GM21423 (cell line): ENCODE data around the gene AP4E1.
"Not testable (repeated sequence)": the region's sequence is repeated elsewhere in the genome, so short reads cannot be mapped to it uniquely, and the experiment has no call there.

ENCODE experiments used
- ATAC-seq: cut with Tn5 transposase; IDR thresholded peaks from one replicate; pipeline ENCODE4 v1.9.1; 2021; ENCODE audit warnings: mild to moderate bottlenecking, moderate library complexity; ENCODE audit not compliant: unreplicated experiment

The AP4E1 gene

GRCh38 chr15:50943638-50944037 lies 35.2 kb downstream of the AP4E1 start:
- no peak for ATAC-seq

GRCh38 chr15:50944672-50945071 lies 36.2 kb downstream of the AP4E1 start:
- no peak for ATAC-seq

- no peak for ATAC-seq
Observed at GRCh38 chr15:50945725-50946124, 37.2 kb downstream of the AP4E1 start.

- not testable (repeated sequence) for ATAC-seq
Observed at GRCh38 chr15:50950745-50951144, 42.3 kb downstream of the AP4E1 start.

- no peak for ATAC-seq
Observed at GRCh38 chr15:50953302-50953701, 44.8 kb downstream of the AP4E1 start.

- ATAC-seq: not testable (repeated sequence)
Observed at GRCh38 chr15:50954837-50955236, 46.4 kb downstream of the AP4E1 start.

GRCh38 chr15:50959717-50960116 lies 51.2 kb downstream of the AP4E1 start:
- ATAC-seq: no peak

- ATAC-seq: no peak
Observed at GRCh38 chr15:50964075-50964474, 55.6 kb downstream of the AP4E1 start.

- ATAC-seq: no peak
Observed at GRCh38 chr15:50968353-50968752, 59.9 kb downstream of the AP4E1 start.

- ATAC-seq: no peak
Observed at GRCh38 chr15:50970524-50970923, 62.0 kb downstream of the AP4E1 start.

GRCh38 chr15:50971115-50971514 lies 62.6 kb downstream of the AP4E1 start:
- ATAC-seq: no peak

- ATAC-seq: no peak
Observed at GRCh38 chr15:50971542-50971941, 63.1 kb downstream of the AP4E1 start.

GRCh38 chr15:50973605-50974004 lies 65.1 kb downstream of the AP4E1 start:
- ATAC-seq: no peak

- no peak for ATAC-seq
Observed at GRCh38 chr15:50977162-50977561, 68.7 kb downstream of the AP4E1 start.

- no peak for ATAC-seq
Observed at GRCh38 chr15:50978580-50978979, 70.1 kb downstream of the AP4E1 start.

- no peak for ATAC-seq
Observed at GRCh38 chr15:50979041-50979440, 70.6 kb downstream of the AP4E1 start.

GRCh38 chr15:50993598-50993997 lies 85.1 kb downstream of the AP4E1 start:
- no peak for ATAC-seq

- no peak for ATAC-seq
Observed at GRCh38 chr15:50996641-50997040, 88.2 kb downstream of the AP4E1 start.

- ATAC-seq: no peak
Observed at GRCh38 chr15:50997371-50998051, 89.0 kb downstream of the AP4E1 start.

- ATAC-seq: no peak
Observed at GRCh38 chr15:51004103-51004551, 95.6 kb downstream of the AP4E1 start.

GRCh38 chr15:51006336-51006985 lies 98.0 kb downstream of the AP4E1 start:
- ATAC-seq: no peak

GRCh38 chr15:51007131-51007666 lies 98.7 kb downstream of the AP4E1 start:
- ATAC-seq: no peak
